GM21447 (cell line): Measurements from ENCODE around the gene MAX.
"Not testable (repeated sequence)": the region's sequence is repeated elsewhere in the genome, so short reads cannot be mapped to it uniquely, and the experiment has no call there.

Experiments
- ATAC-seq: cut with Tn5 transposase; IDR thresholded peaks from one replicate; pipeline ENCODE4 v1.9.1; 2021; ENCODE audit not compliant: unreplicated experiment

The MAX gene

DNA sequence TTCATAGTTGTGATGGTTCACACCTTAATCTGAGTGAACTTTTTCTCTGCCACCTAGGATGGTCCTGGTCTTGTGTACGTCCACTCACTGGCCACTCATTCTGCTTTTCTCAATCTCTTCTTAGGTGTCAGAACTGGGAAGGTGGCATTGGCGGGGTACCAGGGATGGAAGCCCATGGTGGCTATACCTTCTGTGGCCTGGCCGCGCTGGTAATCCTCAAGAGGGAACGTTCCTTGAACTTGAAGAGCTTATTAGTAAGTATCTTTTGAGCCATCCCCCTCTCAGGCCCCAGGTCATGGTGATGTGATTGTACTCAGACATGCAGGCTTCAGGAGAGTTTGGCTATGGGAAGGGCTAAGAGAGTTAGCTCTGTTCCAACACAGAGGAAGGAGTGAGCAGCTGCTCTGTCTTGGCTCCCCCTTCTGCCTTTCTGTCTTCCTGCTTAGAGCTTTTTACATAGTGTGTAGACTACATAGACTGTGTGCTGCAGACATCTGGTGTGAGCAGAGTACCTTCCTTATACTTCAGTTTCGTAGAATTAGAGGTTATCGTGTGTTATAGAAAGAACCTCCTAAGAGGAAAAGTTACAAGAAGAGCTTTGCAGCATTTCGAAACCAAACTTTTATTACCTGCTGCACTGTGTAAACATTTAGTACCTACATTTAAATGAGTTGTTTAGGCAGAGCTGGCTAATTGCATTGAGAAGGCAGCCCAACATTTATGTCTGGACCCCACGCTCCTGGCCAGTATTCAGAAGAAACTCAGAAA, 61.5 kb downstream of the MAX start:
- ATAC-seq = no peak

DNA sequence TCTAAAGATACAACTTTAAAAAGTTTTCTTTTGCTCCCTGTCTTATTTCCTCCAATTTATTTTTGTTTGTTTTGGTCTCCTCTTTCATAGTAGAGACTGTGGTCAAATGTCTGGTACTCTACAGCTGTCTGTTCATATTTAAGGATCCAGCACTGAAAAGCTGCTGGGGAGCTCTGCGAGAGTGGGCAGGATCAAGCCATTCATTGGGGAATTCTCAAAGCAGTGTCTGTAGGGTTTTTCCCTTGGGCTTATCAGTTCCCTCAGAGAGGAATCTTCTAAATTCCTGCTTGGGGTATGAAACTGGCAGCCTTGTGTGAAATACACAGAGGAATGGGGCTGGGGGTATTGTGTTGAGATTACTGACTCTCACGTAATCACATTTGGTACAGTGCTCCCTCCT, 63.4 kb downstream of the MAX start:
- ATAC-seq = no peak

DNA sequence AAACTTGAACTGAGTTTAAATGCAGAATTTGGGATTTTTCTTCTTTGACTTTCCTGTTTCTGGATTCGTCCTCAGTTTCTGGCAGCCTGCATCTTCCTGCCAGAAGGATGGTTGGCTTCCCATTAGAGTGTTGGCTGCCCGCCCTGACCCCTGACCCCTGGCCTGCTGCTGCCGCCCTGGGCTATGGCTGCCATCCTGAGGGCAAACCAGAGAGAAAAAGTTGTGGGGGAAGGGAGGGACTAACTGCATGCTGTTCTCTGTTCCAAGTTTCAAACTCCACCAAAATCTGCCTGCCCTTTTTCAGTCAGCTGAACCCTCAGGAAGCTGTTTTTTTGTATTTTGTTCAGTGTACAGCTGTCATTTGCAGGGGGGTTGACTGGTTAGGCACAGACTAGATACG, 67.3 kb downstream of the MAX start:
- no peak for ATAC-seq

DNA sequence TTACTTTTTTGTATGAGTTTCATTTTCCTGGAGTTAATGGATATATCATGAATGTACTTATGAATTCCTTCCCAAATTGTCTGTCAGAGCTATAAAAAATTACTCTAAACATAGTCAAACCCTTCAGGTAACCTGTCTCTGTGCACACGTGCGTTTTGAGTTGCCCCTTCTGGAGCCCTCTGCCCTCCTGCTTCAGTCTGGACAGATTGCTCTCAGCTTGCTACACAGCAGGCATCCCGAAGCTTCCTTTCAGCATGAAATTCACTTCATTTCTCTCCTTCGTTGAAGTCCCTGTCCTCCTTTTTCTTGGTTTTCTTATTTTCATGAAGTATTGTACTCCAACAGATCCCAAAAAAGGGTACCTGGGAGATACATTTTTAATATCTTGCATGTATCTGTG, 68.3 kb downstream of the MAX start:
- ATAC-seq = no peak

DNA sequence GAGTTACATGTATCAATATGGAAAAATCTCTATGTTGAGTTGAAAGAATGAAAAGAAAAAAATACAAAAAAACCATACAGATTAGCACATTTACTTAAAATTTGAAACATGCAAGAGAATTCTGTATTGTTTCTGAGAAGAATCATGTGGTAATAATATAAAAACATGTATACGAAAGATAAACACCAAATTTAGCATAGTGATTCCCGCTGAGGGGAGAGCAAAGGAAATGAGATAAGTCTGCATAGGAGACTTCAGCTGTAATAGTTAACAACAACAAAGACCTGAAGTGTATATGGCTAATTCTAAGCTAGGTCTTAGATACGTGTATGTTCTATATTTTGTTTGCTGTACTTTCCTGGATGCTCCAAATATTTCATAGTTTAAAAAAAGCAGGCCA, 69.1 kb downstream of the MAX start:
- no peak for ATAC-seq

DNA sequence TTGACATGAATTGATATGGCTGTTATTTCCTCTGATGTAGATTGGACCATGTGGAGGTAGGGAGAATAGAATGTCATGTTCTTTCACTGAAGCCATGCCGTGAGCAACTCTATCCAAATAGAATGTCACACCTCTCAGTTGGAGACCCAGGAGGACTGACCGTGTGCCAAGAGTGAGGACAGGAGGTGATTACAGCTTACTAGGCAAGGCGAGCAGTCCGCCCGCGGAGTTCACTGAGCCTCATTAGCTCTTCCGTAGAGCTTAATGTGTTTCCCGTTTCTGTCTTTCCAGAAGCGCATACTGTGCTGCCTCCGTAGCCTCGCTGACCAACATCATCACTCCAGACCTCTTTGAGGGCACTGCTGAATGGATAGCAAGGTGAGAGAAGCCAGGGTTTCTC, 70.0 kb downstream of the MAX start:
- ATAC-seq = no peak

DNA sequence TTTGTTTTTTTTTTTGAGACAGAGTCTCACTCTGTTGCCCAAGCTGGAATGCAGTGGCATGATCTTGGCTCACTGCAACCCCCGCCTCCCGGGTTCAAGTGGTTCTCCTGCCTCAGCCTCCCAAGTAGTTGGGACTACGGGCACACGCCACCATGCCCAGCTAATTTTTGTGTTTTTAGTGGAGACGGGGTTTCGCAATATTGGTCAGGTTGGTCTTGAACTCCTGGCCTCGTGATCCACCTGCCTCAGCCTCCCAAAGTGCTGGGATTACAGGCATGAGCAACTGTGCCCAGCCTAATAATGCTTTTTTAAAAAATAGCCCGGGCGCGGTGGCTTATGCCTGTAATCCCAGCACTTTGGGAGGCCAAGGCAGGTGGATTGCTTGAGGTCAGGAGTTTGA, 71.0 kb downstream of the MAX start:
- ATAC-seq = not testable (repeated sequence)

DNA sequence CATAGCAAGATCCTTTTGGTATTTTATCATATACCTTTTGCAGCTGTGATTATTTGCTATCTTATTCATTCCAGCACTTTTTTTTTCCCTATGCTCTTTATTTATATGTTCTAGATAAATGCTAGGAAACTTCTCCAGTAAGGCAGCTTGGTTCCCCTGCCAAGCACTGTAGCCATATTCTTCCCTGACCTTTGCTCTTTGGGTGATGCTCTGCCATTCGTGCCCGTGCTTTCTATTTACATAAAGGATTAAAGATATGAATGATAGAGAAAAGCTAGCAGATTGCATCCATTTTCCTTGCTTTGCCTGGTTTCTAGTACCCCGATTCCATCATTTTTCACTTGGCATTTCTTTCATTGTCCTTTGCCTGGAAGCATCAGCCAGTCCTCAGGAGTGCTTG, 73.4 kb downstream of the MAX start:
- no peak for ATAC-seq

DNA sequence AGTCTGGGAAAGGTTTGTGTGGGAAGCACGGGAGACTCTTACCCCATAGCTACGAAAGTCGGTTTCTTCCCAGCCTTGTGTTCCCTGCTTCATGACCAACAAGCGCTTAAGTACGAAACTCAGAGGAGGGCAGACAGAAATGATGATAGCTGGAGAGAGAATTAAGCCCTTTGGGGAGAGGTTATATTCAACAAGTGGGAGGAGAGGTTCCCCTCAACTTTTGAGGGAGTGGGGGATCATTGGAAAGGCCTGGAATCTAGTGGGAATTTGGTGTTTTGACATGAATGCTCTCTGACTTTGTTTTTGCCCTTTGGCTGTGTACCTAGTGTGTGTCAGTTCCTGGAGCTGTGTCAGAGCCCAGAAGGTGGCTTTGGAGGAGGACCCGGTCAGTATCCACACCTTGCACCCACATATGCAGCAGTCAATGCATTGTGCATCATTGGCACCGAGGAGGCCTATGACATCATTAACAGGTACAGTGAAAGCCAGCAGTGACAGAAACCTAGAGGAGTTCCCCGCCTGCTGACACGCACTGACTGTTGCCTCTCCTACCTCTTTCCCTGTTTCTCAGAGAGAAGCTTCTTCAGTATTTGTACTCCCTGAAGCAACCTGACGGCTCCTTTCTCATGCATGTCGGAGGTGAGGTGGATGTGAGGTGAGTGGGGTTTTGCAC, 75.1 kb downstream of the MAX start:
- no peak for ATAC-seq

DNA sequence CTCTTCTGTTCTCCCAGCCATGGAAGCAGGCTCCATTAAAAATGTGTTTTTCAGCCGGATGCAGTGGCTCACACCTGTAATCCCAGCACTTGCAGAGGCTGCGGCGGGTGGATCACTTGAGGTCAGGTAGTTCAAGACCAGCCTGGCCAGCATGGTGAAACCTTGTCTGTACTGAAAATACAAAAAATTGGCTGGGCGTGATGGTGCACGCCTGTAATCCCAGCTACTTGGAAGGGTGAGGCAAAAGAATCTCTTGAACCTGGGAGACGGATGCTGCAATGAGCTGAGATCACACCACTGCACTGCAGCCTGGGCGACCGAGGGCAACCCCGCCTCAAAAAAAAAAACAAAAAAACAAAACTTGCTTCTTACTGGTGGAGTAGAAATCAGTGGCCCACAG, 75.8 kb downstream of the MAX start:
- ATAC-seq = no peak

DNA sequence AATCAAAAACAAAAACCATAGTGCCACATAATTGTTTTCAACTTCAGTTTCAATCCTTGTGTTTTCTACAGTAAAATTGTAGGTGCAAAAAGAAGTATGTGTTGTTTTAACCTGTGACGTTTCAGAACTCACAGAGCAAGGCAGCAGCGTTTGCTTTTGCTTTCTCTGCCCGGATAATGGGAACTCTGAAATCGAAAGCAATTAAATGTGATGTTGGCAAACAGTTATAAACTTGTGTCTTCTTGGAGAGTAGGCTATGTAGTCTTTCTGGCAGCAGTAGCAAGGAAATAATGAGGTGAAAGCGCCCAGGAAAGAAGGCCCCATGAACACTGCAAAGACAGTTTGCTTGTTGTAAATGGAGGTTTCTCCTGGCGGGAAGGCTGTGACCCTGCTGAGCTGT, 76.5 kb downstream of the MAX start:
- no peak for ATAC-seq
